DND-41 (cell line): Measurements from ENCODE around the gene PYGB.

Experiments
- CTCF ChIP-seq: IDR thresholded peaks from 2 replicates; pipeline ENCODE4 v1.5.1; 2012; ENCODE audit warnings: borderline replicate concordance, low read length, moderate library complexity, mild to moderate bottlenecking; ENCODE audit not compliant: poor library complexity, severe bottlenecking; ENCODE audit errors: extremely low read depth
- EZH2 ChIP-seq: IDR thresholded peaks from 3 replicates; pipeline ENCODE4 v1.6.1; 2012; ENCODE audit warnings: borderline replicate concordance, low read depth, mild to moderate bottlenecking, moderate library complexity, low read length, inconsistent platforms; ENCODE audit not compliant: severe bottlenecking

GRCh38 chr20:25256226-25256859 lies 8.5 kb downstream of the PYGB start:
- TF ChIP-seq CTCF (no peak), EZH2 (no peak)
